Ovary (tissue), 9 donors: ENCODE results near the gene SH3D21. TPM values are rescaled to one million over a fixed set of nuclear protein-coding genes. Genes with fewer than 3 reads are reported as not detected.

ENCODE experiments used
- DNase-seq, 5 donors: peaks; one replicate each; pipeline ENCODE4 v3.0.0-alpha.2; 2019 to 2020
- H3K27ac ChIP-seq, 2 donors: fragments of 200-600 bp; one replicate each; pipeline versions ENCODE4 v1.5.1 to v1.8.0; 2019 to 2022
- H3K27me3 ChIP-seq: fragments of 200-600 bp; one replicate; pipeline ENCODE4 v1.8.0; 2022
- H3K36me3 ChIP-seq: fragments of 200-600 bp; sonication (generic); one replicate; pipeline ENCODE4 v1.5.1; 2019
- H3K4me1 ChIP-seq: one replicate; pipeline ENCODE4 v1.8.1; 2013; ENCODE audit warnings: mild to moderate bottlenecking, moderate library complexity; ENCODE audit not compliant: insufficient read depth
- H3K4me3 ChIP-seq: fragments of 200-600 bp; sonication (generic); one replicate; pipeline ENCODE4 v1.5.1; 2017
- H3K9me3 ChIP-seq, 2 donors: fragments of 200-600 bp in 1 of 2; sonication (generic) in 1 of 2; one replicate each; pipeline versions ENCODE4 v1.5.1 to v1.8.1; 2013 to 2019; ENCODE audit warnings: mild to moderate bottlenecking in 1 of 2, moderate library complexity in 1 of 2
- CTCF ChIP-seq, 3 donors: fragments of 450-650 bp in 2 of 3; fragments of 200-600 bp in 1 of 3; IDR thresholded peaks; one replicate each; pipeline versions ENCODE4 v1.5.1 to v1.8.0; 2016 to 2022; ENCODE audit warnings: antibody characterized with exemption in 3 of 3, mild to moderate bottlenecking in 1 of 3
- EP300 ChIP-seq: sonication (generic); formaldehyde crosslinking; IDR thresholded peaks from one replicate; pipeline ENCODE4 v1.6.1; 2017; ENCODE audit warnings: antibody characterized with exemption
- POLR2A ChIP-seq: fragments of 450-650 bp; IDR thresholded peaks from one replicate; pipeline ENCODE4 v1.6.1; 2017; ENCODE audit warnings: antibody characterized with exemption, mild to moderate bottlenecking, moderate library complexity
- WGBS, 3 donors: extraction: QIAGEN DNeasy Blood & Tissue Kit in 1 of 3; methylation state at CpG; one replicate each; pipeline versions ENCODE4 v1.1.5 to v1.1.7; 2013 to 2017; 5-methylcytosine and 5-hydroxymethylcytosine counted together
- intact Hi-C, 4 donors: fragments of 100-400 bp; cut with DNase I; formaldehyde crosslinking; loops; one replicate each; pipeline versions ENCODE4 v1.11.0 to v1.15.1; 2022 to 2023
- polyA plus RNA-seq, 2 donors: library from polyadenylated mRNA; stranded (reverse); fragments of 200-250 nt in 1 of 2; fragments of 350-450 nt in 1 of 2; fragmentation: Illumina TruSeq in 1 of 2; extraction: RNeasy Lipid Tissue Mini Kit (QIAGEN cat#74804) in 1 of 2; gene quantifications; one replicate each; pipeline ENCODE4 v1.2.3, GENCODE V29; 2013 to 2014
- total RNA-seq, 7 donors: library from RNA; depleted of rRNA in 2 of 7; stranded (reverse); fragments of >200 nt in 2 of 7; fragmentation: NEBNext Ultra II Directional in 3 of 7; extraction: Animal tissue kit (Norgen Biotek cat#: 25700) in 3 of 7; gene quantifications; one replicate each; pipeline versions ENCODE4 v1.1.0 to v1.2.4, GENCODE V29; 2016 to 2023
- donor health status: DM: no; HTN: no; CAD: no; lungs with moderate emphysema.
- donor health status: DM: no; HTN: no; CAD: no.
- donor health status: Bipolar disorder and iron deficiency.
- donor health status: DM: yes; HTN: yes; CAD: no.
- donor health status: DM: no; HTN: no; CAD: no.
- donor health status: DM: yes; HTN: yes; CAD: no.

The SH3D21 gene
- total and polyA plus RNA-seq, 9 donors = 1.9 to 22.6 (median 8.7) TPM

GRCh38 chr1:36303650-36304360 lies 2.4 kb upstream of the SH3D21 start:
- intact Hi-C loops = no loop called here
- Histone ChIP-seq H3K4me3 (no peak overlapping the region), H3K27ac (no peak overlapping the region), H3K9me3 (no peaks in the 10 kb centered on the region), H3K4me1 (peaks cover 6% of the 10 kb centered on the region), H3K36me3 (no peaks in the 10 kb centered on the region), H3K27me3 (no peaks in the 10 kb centered on the region)
- no peak for TF ChIP-seq EP300
- DNase-seq = peak in 1 of 5 donors; percentile 20
- WGBS, 3 donors = 84 to 90% (median 86%) methylated on average over 23 of the region's 23 CpGs

- Histone ChIP-seq H3K4me1 (peaks cover 6% of the 10 kb centered on the region), H3K27ac (no peak overlapping the region), H3K9me3 (no peaks in the 10 kb centered on the region), H3K4me3 (no peak overlapping the region), H3K36me3 (no peaks in the 10 kb centered on the region), H3K27me3 (no peaks in the 10 kb centered on the region)
- TF ChIP-seq CTCF (IDR thresholded peaks at IDR 0.05) (no peak), POLR2A (no peak), EP300 (no peak)
- 78 to 87% (median 83%) methylated on average over 7 of the region's 7 CpGs for WGBS, 3 donors
- DNase-seq = peak in 1 of 5 donors; percentile 15
- intact Hi-C loops = no loop called here
These were observed 1.6 kb upstream of the SH3D21 start for GRCh38 chr1:36304521-36304920.

- 79 to 83% (median 83%) methylated on average over 10 of the region's 10 CpGs for WGBS, 3 donors
- intact Hi-C loops = no loop called here
- Histone ChIP-seq H3K4me1 (peaks cover 6% of the 10 kb centered on the region), H3K27me3 (no peaks in the 10 kb centered on the region), H3K4me3 (no peak overlapping the region), H3K27ac (no peak overlapping the region), H3K36me3 (no peaks in the 10 kb centered on the region), H3K9me3 (no peaks in the 10 kb centered on the region)
- DNase-seq = peak in 1 of 5 donors; percentile 6
- TF ChIP-seq CTCF (IDR thresholded peaks at IDR 0.05) (no peak), POLR2A (no peak), EP300 (no peak)
These were observed 926 bp upstream of the SH3D21 start for GRCh38 chr1:36304970-36305914.

GRCh38 chr1:36305915-36306209 lies 306 bp upstream of the SH3D21 start:
- H3K27ac ChIP-seq = no peak overlapping the region
- TF ChIP-seq CTCF (IDR thresholded peaks at IDR 0.05) = no peak
- TF ChIP-seq POLR2A = no peak
- TF ChIP-seq EP300 = no peak
- H3K27me3 ChIP-seq = no peaks in the 10 kb centered on the region
- H3K4me1 ChIP-seq = peaks cover 6% of the 10 kb centered on the region
- H3K9me3 ChIP-seq = no peaks in the 10 kb centered on the region
- H3K4me3 ChIP-seq = peak overlapping the region; percentile 63
- no peak for DNase-seq
- intact Hi-C loops = no loop called here
- WGBS, 3 donors = 48 to 61% (median 57%) methylated on average over 7 of the region's 7 CpGs
- no peaks in the 10 kb centered on the region for H3K36me3 ChIP-seq
